MV-4-11 (cell line): ENCODE results near the gene WFDC8.
A peak's percentile ranks its signal among the peaks of the same experiment; 100 is the strongest.
"Not testable (repeated sequence)": the region's sequence is repeated elsewhere in the genome, so short reads cannot be mapped to it uniquely, and the experiment has no call there.

Source experiments
- DNase-seq: peaks from one replicate; lab custom pipeline; 2025; lab: John Stamatoyannopoulos, UW

Gene WFDC8

DNA sequence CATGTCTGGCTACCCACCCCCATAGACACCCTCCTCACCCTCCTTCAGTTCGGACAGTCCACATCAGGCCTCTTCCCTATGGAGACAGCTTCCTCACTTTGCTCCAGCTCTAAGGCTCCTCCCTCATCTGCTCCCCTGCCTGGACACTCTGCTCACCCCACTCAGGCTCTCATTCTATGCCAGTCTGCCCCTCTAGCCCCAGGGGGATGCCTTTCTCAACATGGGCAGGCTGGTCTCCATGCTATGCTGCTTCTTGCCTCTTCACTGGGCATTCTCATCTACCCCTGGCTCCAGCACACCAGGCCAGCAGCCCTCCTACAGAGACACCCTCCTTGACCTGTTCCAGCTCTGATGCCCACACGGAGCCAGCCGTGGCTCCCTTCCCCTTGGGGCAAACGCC is at the start of gene WFDC8:
Gene WFDC8 (minus strand): TSS at position 101 of the 400 bp plus-strand sequence. CDS start 37 bp downstream, at position 64.
- DNase-seq = no peak

DNA sequence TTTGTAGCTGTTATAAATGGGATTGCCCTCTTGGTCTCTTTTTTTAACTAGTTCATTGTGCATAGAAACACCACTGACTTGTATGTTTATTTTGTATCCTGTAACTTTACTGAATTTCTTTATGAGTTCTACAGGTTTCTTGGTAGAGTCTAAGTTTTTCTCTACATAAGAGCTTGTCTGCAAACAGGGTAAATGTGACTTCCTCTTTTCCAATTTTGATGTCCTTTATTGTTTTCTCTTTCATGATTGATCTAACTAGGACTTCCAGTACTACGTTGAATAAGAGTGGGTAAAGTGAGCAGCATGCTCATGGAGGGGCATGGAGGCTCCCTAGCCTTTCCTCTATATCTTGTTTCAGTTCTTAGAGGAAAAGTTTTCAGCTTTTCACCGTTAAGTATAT is 47.5 kb upstream of the WFDC8 start:
- DNase-seq = peak; percentile 15

GRCh38 chr20:45621593-45621992 is 42.5 kb upstream of the WFDC8 start:
- no peak for DNase-seq

DNA sequence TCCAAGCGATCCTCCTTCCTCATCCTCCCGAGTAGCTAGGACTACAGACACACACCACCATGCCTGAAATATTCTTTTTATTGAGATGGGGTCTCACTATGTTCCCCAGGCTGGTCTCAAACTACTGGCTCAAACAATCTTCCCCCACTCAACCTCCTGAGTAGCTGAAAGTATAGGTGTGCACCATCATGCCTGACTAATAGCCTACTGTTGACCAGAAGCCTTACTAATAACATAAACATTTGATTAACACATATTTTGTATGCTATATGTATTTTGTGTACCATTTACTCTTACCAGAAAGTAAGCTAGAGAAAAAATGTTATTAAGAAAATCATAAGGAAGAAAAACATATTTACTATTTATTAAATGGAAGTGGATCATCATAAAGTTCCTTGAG is 38.5 kb upstream of the WFDC8 start:
- DNase-seq = no peak

GRCh38 chr20:45612314-45612713 is 33.2 kb upstream of the WFDC8 start:
- DNase-seq = peak; percentile 43

DNA sequence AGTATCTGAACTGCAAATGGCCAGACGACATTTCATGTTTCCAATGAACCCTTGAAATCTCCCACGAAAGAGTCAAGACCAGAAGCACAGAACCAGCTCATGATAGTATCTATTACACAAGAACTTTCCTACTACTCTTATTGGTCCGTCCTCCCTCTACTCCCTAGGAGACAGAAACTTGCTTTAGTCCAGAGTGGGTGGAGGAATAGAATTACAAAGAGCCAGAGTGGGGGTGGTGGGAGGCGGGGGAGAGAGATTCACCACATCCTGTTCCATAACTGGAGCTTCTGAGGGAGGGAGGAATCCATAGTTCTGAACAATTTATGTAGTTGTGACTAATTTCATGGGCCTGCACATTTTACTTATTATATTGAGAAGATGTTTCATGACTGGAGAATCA is 32.0 kb upstream of the WFDC8 start:
- DNase-seq = peak; percentile 88

GRCh38 chr20:45607810-45608209 is 28.7 kb upstream of the WFDC8 start:
- DNase-seq = no peak

DNA sequence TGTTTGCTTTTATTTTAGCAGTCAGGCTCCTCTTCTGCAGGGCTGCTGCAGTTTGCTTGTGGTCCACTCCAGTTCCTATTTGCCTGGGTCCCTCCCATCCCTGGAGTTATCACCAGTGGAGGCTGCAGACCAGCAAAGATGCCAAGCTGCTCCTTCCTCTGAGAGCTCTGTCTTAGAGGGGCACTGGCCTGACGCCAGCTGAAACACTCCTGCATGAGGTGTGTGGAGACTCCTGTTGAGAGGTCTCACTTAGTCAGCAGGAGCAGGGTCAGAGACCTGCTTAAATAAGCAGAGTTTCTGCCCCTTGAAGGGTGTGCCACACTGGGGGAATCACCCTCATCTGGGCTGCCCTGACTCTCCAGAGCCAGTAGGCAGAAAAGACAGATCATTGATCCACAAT is 16.2 kb upstream of the WFDC8 start:
- no peak for DNase-seq

- DNase-seq = no peak
Observed at GRCh38 chr20:45593498-45593897, 14.4 kb upstream of the WFDC8 start.

DNA sequence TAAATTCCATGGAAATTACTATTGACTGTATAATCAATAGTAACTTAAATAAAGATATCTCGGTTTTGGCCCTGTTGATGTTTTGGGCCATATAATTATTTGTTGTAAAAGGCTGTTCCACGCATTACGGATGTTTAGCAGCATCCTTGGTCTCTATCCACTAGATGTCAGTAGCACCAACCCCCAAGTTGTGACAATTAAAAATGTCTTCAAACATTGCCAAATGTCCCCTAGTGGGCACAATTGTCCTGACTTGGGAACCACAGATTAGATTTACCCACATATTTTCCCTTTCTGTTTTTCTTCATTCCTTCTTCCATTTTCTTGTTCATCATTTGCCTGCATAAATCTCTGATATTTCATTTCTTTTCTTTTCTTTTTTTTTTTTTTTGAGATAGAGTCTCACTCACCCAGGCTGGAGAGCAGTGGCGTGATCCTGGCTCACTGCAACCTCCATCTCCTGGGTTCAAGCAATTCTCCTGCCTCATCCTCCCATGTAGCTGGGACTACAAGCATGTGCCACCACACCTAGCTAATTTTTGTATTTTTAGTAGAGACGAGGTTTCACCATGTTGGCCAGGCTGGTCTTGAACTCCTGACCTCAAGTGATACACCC is 13.6 kb upstream of the WFDC8 start:
- peak; percentile 73 for DNase-seq

DNA sequence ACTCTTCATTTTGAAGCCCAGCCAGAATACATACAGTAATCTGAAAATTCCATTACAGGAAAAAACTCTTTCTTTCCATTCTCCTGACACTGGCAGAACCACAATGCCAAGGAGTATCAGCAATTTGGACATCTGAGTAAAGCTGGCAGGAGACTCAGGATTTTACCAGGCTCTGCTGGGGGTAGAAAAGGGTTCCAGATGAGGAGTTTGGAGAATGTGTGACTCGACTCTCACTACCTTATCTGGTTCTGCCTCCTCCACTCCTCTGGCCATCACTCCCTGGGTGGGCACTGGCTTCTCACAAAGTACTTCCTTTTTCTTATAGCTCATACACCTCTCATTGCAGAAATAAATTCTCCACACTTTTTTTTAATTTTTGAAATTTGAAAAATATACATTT is 10.6 kb upstream of the WFDC8 start:
- DNase-seq = no peak

- DNase-seq = no peak
Observed at GRCh38 chr20:45588800-45589199, 9.7 kb upstream of the WFDC8 start.

GRCh38 chr20:45585986-45586385 is 6.9 kb upstream of the WFDC8 start:
- DNase-seq = peak; percentile 15

DNA sequence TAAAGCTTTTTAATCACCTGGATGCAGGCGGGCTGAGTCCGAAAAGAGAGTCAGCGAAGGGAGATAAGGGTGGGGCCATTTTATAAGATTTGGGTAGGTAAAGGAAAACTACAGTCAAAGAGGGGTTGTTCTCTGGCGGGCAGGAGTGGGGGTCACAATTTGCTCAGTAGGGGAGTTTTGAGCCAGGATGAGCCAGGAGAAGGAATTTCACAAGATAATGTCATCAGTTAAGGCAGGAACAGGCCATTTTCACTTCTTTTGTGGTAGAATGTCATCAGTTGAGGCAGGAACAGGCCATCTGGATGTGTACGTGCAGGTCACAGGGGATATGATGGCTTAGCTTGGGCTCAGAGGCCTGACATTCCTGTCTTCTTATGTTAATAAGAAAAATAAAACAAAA is 5.2 kb upstream of the WFDC8 start:
- not testable (repeated sequence) for DNase-seq

- no peak for DNase-seq
Observed at GRCh38 chr20:45583502-45583901, 4.4 kb upstream of the WFDC8 start.

- no peak for DNase-seq
Observed at GRCh38 chr20:45581702-45582101, 2.6 kb upstream of the WFDC8 start.

DNA sequence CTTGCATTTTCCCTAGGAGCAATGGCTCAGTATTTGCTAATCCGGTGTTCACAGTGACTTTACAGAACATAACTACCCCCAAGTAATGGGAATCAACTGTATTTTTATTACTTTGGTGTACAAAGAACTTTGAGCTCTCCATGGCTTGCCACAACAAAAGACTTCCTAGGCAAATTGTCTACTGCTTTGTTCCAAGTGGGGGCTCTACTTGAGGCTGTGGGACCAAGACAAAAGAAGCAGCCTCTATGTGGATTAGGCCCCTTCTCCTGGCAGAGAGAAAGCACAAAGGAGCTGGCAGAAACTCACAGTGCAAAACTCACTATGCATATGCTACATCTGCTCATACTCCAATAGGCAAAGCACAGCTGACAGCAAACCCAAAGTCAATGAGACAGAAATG is 853 bp downstream of the WFDC8 start:
- no peak for DNase-seq

DNA sequence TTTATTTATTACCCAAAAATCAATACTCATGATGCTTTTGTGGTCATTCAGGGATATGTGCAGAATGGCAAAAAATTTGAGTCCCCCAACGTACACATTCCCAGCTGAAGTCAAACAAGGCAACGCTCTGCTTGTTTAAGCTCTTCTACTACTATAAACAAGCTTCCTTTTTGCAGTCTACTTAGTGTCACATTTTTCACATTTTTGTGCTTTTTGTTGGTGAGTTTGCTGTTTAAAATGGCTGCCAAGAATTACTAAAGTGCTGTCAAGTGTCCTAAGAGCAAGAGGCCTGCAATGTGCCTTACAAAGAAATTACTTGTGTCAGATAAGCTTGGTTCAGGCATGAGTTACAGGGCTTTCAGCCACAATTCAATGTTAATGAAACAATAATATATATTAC is 2.1 kb downstream of the WFDC8 start:
- DNase-seq = no peak

GRCh38 chr20:45575931-45576330 is 3.2 kb downstream of the WFDC8 start:
- DNase-seq = no peak

GRCh38 chr20:45569650-45570049 is 9.4 kb downstream of the WFDC8 start:
- DNase-seq = not testable (repeated sequence)

GRCh38 chr20:45564760-45565276 is 14.3 kb downstream of the WFDC8 start:
- no peak for DNase-seq

DNA sequence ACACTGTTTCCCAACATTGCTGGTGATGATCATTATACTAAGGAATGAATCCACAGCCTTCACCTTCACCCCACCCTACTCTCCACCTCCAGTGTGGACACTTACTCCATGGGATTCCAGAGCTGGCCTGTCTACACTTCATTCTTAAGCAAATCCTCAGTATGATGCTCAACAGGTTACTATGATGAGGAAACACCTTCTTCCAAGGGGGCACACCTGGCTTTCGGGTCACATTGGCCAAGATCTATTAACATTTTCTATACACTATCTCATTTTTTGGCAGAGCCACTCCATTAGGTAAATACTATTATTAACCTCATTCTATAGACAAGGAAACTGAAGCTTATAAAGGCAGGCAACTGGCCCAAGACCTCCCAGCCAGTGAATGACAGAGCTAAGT is 23.9 kb downstream of the WFDC8 start:
- DNase-seq = no peak

DNA sequence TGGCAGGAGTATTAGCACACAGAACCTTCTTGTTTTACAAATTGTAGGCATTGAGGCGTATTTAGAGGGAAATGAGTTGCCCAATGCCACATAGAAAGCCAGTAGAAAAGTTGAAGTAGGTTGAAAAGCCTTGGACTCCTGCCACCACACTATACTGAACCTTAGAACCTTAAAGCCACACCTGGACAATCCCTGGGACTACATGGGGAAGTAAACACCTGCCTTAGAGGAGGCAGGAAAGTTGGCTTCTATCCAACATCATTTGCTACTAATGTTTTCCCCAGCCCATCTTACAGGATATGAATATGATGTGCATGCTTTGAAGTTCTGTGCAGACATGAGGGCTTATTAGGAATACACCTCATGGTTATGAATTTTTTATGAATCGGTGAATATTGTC is 26.6 kb downstream of the WFDC8 start:
- DNase-seq = no peak

DNA sequence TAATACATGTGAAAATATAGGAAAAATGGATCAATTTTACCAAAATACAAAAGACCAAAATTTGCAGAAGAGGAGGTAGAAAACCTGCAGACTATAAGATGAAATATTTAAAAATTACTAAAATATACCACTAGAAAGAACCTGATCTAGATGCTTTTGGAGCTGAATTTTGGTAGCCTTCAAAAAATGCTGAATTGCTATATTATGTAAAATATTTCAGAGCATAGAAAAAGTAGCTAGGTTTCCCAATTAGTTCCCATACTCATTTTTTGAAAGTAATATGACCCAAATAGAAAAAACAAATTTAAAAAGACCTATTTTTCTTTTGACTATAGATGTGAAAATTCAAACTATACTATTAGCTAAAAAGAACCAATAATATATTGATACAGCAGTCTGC is 28.3 kb downstream of the WFDC8 start:
- DNase-seq = no peak
